ENCODE data around the gene NUP93.
"Not testable (repeated sequence)": the region's sequence is repeated elsewhere in the genome, so short reads cannot be mapped to it uniquely, and the experiment has no call there.

NUP93 gene

DNA sequence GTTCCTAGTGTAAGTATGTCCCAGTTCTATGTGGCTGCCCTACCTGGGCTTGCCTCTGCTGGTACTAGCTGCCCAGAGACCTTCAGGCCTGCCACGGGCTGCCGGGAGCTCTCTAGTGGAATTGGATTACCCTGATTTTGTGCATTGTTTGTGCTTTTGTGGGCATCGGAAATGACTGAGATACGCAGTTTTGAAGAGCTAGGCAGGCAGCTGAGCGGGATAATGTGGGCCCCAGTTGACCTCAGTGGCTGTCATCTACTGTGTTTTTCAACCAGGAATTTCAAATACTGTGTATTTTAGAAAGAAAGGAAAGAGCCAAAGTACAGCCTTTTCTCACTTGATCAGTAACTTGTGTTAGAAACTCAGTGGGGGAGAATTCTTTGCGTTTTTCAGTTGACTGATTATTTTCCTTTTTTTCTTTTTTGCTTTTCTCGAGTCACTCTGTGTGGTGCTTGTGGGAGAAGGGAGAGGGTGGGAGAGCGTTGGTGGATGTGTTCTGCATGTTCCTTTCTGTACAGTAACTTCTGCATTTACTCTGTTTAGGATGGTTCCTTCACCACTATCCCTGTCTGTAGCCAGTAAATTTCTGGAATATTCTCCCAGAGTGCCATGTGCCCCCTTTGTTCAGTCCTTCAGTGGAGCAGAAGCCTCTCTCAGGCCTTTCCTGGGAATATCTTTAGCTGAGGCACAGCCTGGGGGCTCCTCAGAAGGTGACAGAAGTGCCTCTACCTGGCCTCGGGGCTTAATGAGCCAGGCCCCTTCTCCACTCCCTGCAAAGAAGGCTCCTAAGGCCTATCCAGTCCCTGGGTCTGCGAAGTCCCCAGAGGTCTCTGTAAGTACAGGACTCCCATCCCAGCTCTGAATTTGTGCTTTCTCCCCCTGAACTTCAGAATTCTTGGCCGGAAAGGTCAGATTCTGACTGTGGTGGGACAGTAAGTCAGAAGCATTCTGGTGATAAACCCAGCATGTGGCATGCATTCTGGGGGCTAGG, 120.1 kb downstream of the NUP93 start:
- no peak for DNase-seq (ENCODE audit: low read depth)

DNA sequence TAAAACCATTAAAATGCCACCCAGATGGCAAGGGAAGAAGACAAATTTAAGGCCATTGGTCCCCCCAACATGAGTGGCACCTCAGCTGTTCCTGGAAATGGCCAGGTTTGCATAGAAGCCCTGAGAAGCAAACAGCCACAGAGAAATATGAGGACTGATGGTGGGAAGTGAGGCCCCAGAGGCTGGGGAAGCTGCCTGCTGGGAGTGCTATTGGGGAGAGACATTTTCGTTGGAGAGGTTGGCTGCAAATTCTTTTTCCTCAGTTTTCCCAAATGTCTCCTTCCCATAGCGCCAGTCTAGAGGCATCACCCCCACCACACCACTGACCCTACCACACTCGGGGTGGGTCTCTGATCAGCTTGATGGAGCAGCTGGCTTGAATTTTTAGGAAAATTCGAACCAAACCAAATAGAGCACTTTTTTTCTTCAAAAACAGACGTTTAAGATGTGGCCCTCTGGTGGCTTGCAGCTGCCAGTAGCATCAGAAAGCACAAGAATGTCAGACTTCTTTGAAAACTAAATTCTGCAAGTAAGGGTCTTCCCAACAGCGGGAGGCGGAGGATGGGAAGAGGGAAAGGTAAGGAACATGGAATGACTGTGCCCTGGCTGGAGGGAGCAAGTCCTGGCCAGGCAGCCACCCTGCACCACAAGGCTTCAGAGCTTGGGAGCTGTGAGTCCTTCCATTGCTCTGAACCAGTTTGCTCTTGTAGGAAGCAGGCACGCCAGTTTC, 121.9 kb downstream of the NUP93 start:
- no peak for DNase-seq (ENCODE audit: low read depth)

DNA sequence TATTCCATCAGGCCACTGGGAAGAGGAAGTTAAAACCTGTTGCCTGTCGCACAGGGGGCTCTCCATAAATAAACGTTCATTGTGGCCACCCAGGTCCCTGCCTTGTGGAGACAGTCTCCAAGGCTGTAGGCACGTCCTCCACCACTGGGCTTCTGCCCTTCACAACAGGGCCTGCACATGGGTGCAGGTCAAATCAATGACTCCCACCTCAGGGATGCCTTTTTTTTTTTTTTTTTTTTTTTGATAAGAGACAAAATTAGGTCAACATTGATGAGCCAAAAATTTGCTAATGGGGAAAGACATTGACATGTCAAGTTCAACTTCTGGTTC, 122.4 kb downstream of the NUP93 start:
- no peak for DNase-seq (ENCODE audit: low read depth)

- no peak for DNase-seq (ENCODE audit: low read depth)
These were observed 123.0 kb downstream of the NUP93 start for GRCh38 chr16:56852968-56853367.

DNA sequence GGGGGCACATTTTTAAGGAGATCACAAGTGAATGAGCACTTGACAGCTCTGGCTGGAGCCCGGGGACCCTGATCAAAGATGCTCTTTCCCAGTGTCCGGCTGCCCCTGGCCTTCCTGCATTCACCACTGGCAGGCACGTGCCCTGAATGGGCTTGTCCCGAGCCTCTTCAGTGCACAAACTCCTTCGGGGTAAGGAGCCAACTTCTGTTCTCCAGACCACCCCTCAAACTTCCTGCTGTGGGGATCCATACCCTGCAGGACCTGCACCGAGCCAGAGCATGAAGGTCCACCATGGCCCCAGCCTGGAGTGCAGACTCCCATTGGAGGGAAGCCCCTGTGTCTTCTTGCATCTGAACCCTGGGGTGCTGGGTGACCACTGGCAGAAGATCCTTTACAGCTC, 125.3 kb downstream of the NUP93 start:
- no peak for DNase-seq (ENCODE audit: low read depth)

DNA sequence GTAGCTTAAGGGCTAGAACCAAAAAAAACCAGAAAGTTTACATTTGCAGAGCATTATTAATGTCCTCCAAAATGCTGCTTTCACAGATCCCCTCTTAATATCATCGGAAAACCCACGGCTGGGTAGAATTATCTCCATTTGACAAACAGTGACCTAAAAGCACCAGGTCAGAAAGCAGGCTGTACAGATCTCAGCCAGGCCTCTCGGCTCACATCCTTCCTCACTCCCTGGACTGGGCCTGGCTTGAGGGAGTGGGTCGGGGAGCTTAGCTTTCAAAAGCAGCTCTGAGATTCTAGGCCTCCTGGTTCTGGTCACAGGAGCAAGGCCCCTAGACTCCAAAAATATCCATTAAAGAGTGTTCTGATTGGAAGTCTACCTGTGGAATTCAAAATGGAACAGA, 126.0 kb downstream of the NUP93 start:
- DNase-seq (ENCODE audit: low read depth), result no peak

- DNase-seq (ENCODE audit: low read depth), result no peak
These were observed 127.0 kb downstream of the NUP93 start for GRCh38 chr16:56856876-56857447.

GRCh38 chr16:56858374-56858773, 128.4 kb downstream of the NUP93 start:
- no peak for DNase-seq (ENCODE audit: low read depth)

DNA sequence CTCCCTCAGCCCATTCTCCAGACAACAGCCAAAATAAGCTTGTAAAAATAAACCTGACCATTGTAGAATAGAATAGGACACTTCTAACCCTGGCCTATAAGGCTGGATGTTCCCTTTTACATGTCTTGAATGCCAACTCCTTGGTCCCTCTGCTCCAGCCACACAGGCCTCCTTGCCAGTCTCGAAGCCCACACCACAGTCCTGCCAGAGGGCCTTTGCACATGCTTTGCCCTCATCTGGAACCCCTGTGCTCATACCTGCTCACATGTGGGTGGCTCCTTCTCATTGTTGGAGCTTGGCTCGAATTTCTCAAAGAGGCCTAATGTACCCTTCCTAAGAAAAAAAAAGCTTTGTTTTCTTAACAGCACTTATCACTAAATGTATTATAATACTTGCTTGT, 129.7 kb downstream of the NUP93 start:
- no peak for DNase-seq (ENCODE audit: low read depth)

GRCh38 chr16:56860226-56861020, 130.5 kb downstream of the NUP93 start:
- no peak for DNase-seq (ENCODE audit: low read depth)

GRCh38 chr16:56861092-56861610, 131.2 kb downstream of the NUP93 start:
- DNase-seq (ENCODE audit: low read depth), result no peak

DNA sequence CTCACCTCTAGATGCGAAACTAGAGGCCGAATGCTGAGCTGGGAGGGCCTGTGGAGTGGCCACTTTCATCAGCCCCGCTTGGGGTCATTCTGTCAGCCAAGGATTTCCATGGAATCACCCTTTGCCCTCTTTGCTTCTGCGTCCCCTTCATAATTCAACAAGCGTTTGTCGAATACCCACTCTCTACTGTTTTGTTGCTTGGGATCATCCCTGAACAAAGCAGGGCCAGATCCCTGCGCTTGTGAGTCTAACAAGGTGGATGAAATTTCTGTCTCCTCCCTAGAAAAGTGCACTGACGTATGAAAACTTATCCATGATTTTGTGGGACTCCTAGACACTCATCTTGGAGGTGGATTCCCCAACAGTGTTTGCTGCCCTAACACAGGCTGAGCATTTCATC, 131.8 kb downstream of the NUP93 start:
- no peak for DNase-seq (ENCODE audit: low read depth)

- no peak for DNase-seq (ENCODE audit: low read depth)
These were observed 132.8 kb downstream of the NUP93 start for GRCh38 chr16:56862776-56863175.

GRCh38 chr16:56864960-56865359, 135.0 kb downstream of the NUP93 start, which contains the start of gene SLC12A3:
Gene SLC12A3 (plus strand): TSS chr16:56865207. CDS start chr16:56865236, 29 bp downstream.
- DNase-seq (ENCODE audit: low read depth), result no peak

GRCh38 chr16:56865394-56866062, 135.6 kb downstream of the NUP93 start:
- DNase-seq (ENCODE audit: low read depth), result no peak

GRCh38 chr16:56866955-56867830, 137.3 kb downstream of the NUP93 start:
- peak; percentile 12 for DNase-seq (ENCODE audit: low read depth)

GRCh38 chr16:56868175-56868574, 138.2 kb downstream of the NUP93 start:
- DNase-seq (ENCODE audit: low read depth), result no peak

DNA sequence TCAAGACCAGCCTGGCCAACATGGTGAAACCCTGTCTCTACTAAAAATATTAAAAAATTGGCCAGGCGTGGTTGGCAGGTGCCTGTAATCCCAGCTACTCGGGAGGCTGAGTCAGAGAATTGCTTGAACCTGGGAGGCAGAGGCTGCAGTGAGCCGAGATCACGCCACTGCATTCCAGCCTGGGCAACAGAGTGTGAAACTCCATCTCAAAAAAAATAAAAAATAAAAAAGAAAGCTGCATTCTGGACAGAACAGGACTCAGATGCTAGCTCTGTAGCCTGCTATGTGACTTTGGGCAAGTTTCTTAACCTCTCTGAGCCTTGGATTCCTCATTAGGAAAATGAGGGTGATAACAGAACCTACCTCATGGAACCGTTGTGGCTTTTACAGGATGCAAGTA, 138.8 kb downstream of the NUP93 start:
- DNase-seq (ENCODE audit: low read depth), result not testable (repeated sequence)

DNA sequence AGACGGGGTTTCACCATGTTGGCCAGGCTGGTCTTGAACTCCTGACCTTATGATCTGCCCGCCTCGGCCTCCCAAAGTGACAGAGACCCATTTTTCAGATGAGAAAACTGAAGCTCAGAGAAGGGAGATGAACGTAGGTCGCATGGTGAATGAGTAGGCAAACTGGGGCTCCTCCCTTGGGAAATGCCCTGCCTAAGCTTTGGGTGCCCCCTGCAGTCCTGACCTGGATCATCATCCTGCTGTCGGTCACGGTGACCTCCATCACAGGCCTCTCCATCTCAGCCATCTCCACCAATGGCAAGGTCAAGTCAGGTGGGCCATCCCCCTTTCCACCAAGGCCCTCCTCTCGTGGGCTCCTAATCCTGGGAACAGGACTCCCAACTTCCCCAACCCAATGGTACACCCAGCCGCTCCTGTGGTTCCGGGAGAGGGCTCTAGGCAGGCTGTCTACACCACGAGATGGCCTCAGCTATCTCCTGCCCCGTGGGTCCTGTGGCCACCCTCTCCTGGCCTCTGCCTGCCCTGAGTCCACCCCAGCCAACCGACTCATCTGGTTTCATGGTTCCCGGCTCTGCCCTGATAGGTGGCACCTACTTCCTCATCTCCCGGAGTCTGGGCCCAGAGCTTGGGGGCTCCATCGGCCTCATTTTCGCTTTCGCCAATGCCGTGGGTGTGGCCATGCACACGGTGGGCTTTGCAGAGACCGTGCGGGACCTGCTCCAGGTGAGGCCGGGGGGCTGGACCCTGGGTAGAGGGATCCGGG, 139.8 kb downstream of the NUP93 start:
- DNase-seq (ENCODE audit: low read depth), result peak; percentile 15

Data from stimulated activated CD8-positive, alpha-beta memory T cell treated with anti-CD3 and anti-CD28 coated beads, Interleukin-4, amount 100 ng/mL, for 24 hours (primary cell).